COR-L47 (cell line): ENCODE results near the gene ADAT3.
A peak's percentile ranks its signal among the peaks of the same experiment; 100 is the strongest.

Source experiments
- DNase-seq: peaks from one replicate; lab custom pipeline; 2025; lab: John Stamatoyannopoulos, UW

The ADAT3 gene

GRCh38 chr19:1912760-1913505, 7.7 kb downstream of the ADAT3 start:
- no peak for DNase-seq

DNA sequence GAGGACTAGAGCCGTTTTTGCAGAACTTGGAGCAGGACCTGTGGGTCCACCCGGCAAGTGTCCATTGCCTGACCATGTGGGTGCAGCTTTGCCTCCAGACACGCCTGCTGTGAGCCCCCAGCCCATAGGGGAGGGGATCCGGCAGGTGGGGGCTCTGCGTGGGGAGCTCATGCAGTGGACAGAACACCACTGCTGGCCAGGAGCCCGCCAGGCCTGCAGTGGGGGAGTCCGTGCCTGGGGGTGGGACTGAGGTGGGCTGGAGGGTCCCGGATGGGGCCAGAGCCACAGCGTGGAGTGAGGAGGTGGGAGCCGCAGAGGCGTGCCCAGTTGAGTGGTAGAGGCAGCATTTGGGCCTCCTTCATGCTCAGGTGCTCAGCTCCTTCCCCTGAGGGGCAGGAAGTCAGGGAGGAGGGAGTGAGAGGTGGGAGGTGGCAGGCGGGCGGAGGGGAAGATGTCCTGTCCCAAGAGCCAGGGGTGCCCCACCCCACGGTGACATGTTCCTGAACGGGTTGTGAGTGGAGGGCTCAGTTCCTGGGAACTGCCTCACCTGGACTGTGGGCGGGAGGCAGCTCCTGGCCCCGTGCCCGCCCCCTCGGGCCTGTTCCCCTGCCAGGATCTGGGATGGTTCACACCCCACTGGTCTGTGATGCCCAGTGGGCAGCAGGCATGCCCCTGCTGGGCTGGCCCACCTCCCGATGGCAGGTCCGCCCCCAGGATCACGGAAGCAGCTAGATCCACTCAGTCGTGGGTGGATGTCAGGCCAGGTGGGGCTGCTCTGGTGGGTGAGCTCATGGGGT, 8.8 kb downstream of the ADAT3 start:
- no peak for DNase-seq

DNA sequence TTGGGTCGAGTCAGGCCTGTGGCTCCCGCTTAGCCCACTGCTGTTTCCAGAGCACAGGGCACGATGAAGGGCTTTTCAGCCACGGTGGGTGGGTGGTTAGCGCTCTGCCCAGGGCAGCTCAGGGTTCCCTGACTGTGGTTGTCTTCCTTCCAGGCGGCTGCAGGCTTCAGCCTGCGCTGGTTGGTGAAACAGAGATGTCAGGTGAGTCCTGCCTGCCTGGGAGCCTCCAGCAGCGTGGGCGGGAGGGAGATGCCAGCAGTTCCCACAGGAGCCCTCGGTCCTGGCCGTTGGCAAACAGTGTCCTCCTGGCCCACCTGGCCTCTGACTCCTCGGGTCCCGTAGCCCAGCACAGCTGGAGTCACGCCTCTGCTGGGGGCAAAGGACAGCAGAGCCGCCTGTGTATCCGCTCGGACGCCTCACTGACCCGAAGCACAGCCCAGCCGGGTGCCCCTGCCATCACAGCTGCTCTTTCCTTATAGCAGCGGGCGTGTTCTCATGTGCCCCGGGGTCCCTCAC, 9.7 kb downstream of the ADAT3 start:
- DNase-seq = no peak

DNA sequence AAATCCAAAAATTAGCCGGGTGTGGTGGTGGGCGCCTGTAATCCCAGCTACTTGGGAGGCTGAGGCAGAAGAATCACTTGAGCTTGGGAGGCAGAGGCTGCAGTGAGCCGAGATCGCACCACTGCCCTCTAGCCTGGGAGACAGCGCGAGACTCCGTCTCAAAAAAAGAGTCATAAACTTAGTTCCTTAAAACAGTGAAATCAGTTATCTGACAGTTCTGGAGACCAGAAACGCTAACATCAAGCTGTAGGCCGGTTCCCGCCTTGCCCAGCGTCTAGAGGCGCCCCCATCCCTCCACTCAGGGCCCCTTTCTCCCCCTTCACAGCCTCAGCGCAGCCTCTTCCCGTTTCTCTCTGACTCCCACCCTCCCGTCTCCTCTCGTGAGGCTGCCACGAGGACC, 11.9 kb downstream of the ADAT3 start:
- no peak for DNase-seq

GRCh38 chr19:1917926-1918325, 12.7 kb downstream of the ADAT3 start:
- no peak for DNase-seq

GRCh38 chr19:1918975-1919374, 13.8 kb downstream of the ADAT3 start:
- no peak for DNase-seq

DNA sequence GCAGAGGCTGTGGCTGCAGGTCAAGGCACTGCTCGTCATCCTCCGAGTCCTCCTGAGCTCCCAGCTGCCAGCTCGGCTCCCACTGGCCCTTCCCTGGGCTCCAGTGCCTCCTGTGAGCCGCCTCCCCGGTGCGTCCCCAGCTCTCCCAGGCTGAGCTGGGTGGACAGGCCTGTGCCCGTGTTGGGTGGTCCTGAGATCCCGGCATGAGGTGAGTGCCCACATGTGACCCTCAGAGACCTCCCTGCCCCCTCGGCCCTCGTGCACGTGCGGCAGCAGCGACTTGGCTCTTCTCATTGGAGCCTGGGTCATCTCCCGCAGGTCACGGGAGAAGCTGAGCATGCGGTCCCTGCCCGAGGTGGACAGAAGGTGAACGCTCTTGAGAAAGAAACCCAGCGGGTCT, 15.4 kb downstream of the ADAT3 start:
- DNase-seq = no peak

DNA sequence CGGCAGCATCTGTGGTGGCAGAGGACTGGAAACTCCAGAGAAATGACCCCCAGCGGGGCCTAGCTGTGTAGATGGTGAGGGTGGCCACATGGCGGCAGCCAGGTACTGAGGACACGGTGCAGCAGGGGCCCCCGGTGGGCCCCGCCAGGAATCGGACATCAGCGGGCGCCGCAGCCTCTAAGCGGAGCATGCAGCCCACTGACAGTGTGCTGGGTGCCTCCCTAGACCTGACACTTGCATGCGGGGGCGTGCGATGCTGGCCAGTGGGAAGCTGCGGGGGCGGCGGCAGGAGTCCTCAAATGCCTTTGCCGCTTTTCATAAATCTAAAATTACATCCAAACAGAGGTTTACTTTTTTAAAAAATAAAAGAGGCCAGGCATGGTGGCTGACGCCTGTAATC, 16.1 kb downstream of the ADAT3 start:
- DNase-seq = no peak

- DNase-seq = no peak
These were observed 16.6 kb downstream of the ADAT3 start for GRCh38 chr19:1921825-1922224.

GRCh38 chr19:1922803-1923202, 17.6 kb downstream of the ADAT3 start:
- DNase-seq = no peak

GRCh38 chr19:1923319-1923718, 18.1 kb downstream of the ADAT3 start:
- no peak for DNase-seq

DNA sequence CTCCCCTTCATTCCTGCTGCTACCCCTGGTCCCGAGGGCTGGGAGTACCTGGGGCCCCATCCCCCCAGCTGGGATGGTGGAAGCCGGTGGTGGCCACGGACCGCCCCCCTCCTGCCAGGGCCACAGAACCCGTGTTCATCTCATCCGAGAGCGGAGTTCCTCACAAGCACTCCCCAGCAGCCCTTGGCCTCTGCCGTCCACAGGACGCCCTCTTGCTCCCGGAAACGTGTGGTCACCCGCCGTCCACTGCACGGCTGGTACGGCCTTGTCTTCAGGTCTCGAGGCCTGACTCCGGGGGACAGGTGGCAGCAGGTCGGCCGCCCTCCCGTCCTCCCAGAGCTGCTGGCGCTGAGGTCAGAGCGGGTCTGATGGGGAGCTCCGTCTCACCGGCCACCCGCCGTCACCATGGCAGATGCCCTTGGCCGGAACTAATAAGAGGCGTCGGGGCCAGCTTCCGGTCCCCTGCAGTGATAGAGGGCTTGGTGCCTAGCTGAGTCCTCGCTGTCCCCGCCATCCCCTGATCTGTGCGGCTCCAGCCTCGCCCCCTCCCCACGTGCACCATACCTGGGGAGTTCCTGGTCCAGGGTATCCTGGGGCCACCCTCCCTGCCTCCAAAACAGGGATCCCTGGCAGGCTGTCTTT, 19.2 kb downstream of the ADAT3 start:
- no peak for DNase-seq

DNA sequence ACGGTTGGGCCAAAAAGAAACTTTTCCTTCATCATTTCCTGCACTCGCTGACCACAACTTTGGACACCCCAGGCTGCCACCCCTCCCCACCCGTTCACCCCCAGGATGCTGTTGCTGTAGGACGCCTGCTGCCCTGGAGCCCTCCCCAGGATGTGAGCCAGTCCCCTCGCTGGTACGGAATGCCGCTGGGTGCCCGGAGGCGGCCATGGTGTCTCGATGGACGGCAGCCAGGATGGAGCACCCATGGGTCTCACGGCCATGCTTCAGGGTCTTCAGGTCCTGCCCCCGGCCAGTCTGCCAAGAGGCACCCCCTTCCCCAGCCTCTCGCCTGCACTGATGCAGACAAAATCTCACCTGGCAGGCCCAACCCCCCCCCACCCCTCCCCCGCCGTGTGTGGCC, 20.3 kb downstream of the ADAT3 start:
- DNase-seq = no peak

DNA sequence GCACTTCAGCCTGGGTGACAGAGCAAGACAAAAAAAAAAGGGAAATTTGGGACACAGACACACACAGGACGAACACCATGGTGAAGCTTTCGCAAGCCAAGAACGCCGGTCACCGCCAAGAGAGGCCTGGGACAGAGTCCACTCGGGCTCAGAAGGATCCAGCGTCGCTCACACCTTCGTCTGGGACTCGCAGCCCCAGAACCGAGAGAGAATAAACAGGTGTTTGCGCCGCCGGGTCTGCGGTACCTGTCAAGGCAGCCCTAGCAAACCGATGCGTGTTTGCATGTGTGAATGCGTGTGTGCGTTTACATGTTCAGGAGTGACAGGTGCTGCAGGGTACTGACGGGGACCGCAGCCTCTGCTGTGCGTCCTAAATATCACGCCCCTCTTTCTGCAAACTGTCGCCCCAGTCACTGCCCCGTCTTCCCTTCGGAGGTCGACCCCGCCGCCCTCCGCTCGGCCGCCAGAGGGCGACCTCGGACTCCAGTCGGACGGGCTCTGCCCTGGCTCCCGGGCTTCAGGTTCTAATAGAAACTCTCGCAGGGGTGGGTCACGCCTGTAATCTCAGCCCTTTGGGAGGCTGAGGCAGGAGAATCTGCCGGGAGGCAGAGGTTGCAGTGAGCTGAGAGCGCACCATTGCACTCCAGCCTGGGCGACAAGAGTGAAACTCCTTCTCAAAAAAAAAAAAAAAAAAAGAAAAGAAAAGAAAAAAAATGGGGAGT, 24.0 kb downstream of the ADAT3 start:
- peak; percentile 68 for DNase-seq

DNA sequence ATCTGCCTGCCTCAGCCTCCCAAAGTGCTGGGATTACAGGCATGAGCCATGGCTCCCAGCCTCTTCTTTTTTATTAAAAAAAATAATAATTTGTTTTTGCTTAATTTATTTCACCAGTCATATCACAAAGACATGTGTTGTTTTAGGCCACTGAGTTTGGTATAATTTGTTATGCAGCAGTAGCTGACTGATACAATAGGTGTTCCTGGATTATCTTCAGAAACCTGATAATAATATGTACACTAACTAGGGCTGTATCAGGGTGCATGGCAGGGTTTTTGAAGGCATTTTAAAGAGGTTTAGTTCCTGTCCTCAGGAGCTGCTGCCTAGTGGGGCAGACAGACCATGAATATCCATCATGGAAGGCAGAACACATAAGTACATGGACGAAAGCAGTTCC, 26.2 kb downstream of the ADAT3 start:
- DNase-seq = no peak

DNA sequence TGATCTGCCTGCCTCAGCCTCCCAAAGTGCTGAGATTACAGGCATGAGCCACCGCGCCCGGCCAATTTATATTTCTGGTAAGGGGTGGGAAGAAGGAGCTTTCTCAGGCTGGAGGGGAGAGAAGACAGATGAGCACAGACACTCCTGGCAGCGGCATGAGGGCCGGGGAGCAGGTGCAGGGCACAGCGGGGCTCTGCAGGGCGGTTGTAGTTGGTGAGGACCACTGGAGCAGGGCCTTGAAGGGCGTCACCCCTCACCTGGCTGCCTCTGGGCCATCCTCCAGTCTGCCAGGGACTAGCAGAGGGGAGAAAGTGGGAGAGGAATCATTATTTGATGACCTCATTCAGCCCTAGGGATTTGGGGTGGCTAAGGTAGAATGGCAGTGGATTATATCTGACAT, 27.2 kb downstream of the ADAT3 start:
- DNase-seq = no peak

DNA sequence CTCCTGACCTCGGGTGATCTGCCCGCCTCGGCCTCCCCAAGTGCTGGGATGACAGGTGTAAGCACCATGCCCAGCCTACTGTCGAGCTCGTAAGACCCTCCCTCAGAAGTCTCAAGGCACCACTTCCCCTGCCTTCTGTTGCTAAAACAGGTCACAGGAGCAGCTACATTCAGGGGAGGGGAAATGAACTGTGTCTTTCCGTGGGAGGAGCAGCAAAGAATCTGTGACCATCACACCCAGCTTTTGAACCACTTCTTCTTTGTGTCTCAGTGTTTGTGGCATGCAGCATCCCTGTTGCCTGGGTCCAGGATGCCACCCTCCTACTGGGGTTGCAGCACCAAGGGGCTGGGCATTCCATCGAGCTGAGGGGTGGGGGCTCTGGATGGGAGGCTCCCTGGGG, 28.0 kb downstream of the ADAT3 start:
- DNase-seq = no peak

DNA sequence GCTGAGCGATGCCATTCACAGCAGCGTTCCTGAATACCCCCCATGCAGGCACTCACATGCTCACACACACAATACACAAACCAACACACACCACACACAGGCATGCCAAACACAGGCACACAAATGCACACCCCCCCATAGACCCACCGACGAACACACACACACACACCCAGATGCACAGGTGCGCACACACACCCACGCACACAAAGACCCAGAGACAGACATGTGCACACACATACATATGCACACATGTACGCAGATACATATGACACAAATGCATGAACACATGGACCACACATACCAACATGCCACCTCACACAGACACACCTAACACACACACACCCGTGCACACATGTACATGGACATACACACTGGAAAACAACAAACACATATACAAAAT, 28.7 kb downstream of the ADAT3 start:
- no peak for DNase-seq

DNA sequence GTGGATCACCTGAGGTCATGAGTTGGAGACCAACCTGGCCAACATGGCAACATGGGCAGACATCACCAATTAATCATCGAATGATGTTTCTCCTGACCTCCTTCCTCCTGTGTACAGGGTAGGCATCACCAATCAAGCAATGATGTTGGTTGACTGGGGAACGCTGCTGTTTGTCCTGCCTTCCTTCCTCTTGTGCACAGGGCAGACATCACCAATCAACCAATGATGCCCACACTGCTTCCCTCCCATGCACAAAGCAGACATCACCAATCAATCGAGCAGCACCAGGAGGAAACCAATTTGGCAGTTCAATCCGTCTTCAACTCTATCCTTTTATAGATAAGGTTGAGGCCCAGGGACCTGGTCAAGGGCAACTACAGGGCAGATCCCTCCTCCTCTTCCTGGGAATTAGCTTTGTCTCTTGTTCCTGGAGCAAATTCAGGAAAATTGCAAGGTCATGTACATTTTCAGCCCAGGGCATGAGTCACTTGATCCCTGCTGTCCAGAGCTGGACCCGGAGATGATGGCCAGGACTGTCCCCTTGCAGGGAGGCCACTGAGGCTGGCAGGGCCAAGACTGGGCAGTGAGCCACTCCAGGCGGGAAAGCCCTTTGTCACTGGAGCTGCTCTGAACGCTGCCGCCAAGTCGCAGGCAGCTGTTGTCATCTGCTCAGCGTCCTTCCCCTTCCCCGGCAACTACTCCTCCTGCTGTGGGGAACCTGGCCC, 30.4 kb downstream of the ADAT3 start:
- no peak for DNase-seq

- DNase-seq = no peak
These were observed 31.2 kb downstream of the ADAT3 start for GRCh38 chr19:1936430-1936829.

GRCh38 chr19:1936916-1937610, 31.9 kb downstream of the ADAT3 start:
- DNase-seq = no peak
